H9 (cell line): ENCODE data around the gene ZFAND3. TPM values are rescaled to one million over a fixed set of nuclear protein-coding genes. Genes with fewer than 3 reads are reported as not detected.

Experiments used
- DNase-seq: peaks from one replicate; pipeline ENCODE4 v3.0.0-alpha.2; 2017
- H2AFZ ChIP-seq: one replicate; pipeline ENCODE4 v1.6.1; 2013; ENCODE audit warnings: mild to moderate bottlenecking, low read length, control low read depth, moderate library complexity
- H2AK5ac ChIP-seq: 2 replicates; pipeline ENCODE4 v1.6.1; 2013; ENCODE audit warnings: low read length, control low read depth, mixed read lengths; ENCODE audit not compliant: insufficient read length
- H2BK120ac ChIP-seq: one replicate; pipeline ENCODE4 v1.6.1; 2013; ENCODE audit warnings: low read depth, mild to moderate bottlenecking, low read length, control low read depth, inconsistent platforms; ENCODE audit not compliant: poor library complexity, severe bottlenecking
- H2BK12ac ChIP-seq: 2 replicates; pipeline ENCODE4 v1.6.1; 2013; ENCODE audit warnings: low read length, control low read depth, mixed read lengths, low read depth; ENCODE audit not compliant: insufficient read length
- H2BK15ac ChIP-seq: 2 replicates; pipeline ENCODE4 v1.6.1; 2013; ENCODE audit warnings: low read depth, low read length, control low read depth
- H2BK20ac ChIP-seq: one replicate; pipeline ENCODE4 v1.6.1; 2013; ENCODE audit warnings: low read depth, mild to moderate bottlenecking, low read length, control low read depth, inconsistent platforms; ENCODE audit not compliant: poor library complexity, severe bottlenecking
- H2BK5ac ChIP-seq: 2 replicates; pipeline ENCODE4 v1.6.1; 2013; ENCODE audit warnings: low read length, control low read depth, mixed read lengths; ENCODE audit not compliant: insufficient read length
- H3K14ac ChIP-seq: 2 replicates; pipeline ENCODE4 v1.6.1; 2013; ENCODE audit warnings: low read length, control low read depth; ENCODE audit not compliant: insufficient read depth
- H3K18ac ChIP-seq: 2 replicates; pipeline ENCODE4 v1.6.1; 2013; ENCODE audit warnings: low read depth, mild to moderate bottlenecking, mixed read lengths, low read length, control low read depth; ENCODE audit not compliant: insufficient read length
- H3K23ac ChIP-seq: 2 replicates; pipeline ENCODE4 v1.6.1; 2013; ENCODE audit warnings: low read length, control low read depth, mixed read lengths, low read depth; ENCODE audit not compliant: insufficient read length
- H3K23me2 ChIP-seq: 2 replicates; pipeline ENCODE4 v1.6.1; 2013; ENCODE audit warnings: low read depth, mild to moderate bottlenecking, mixed read lengths, low read length, control low read depth; ENCODE audit not compliant: insufficient read length, poor library complexity, severe bottlenecking
- H3K27ac ChIP-seq: 2 replicates; pipeline ENCODE4 v1.5.1; 2013; ENCODE audit warnings: low read length, control low read depth, mixed read lengths, low read depth; ENCODE audit not compliant: insufficient read length
- H3K27me3 ChIP-seq: 2 replicates; pipeline ENCODE4 v1.6.1; 2013; ENCODE audit warnings: low read length, control low read depth, inconsistent platforms; ENCODE audit not compliant: insufficient read depth
- H3K4ac ChIP-seq: 2 replicates; pipeline ENCODE4 v1.6.1; 2013; ENCODE audit warnings: low read depth, mild to moderate bottlenecking, control low read depth, inconsistent platforms, low read length, moderate library complexity
- H3K4me1 ChIP-seq: 2 replicates; pipeline ENCODE4 v1.6.1; 2013; ENCODE audit warnings: low read length, control low read depth, inconsistent platforms; ENCODE audit not compliant: insufficient read depth
- H3K4me2 ChIP-seq: 2 replicates; pipeline ENCODE4 v1.6.1; 2013; ENCODE audit warnings: low read length, control low read depth, mixed read lengths; ENCODE audit not compliant: insufficient read length, insufficient read depth
- H3K56ac ChIP-seq: 2 replicates; pipeline ENCODE4 v1.6.1; 2013; ENCODE audit warnings: low read depth, mild to moderate bottlenecking, mixed read lengths, low read length, control low read depth; ENCODE audit not compliant: insufficient read length
- H3K79me1 ChIP-seq: 2 replicates; pipeline ENCODE4 v1.6.1; 2013; ENCODE audit warnings: low read depth, mild to moderate bottlenecking, moderate library complexity, low read length, control low read depth, inconsistent platforms; ENCODE audit not compliant: insufficient read depth, poor library complexity, severe bottlenecking
- H3K79me2 ChIP-seq: 2 replicates; pipeline ENCODE4 v1.6.1; 2013; ENCODE audit warnings: low read length, control low read depth, inconsistent platforms; ENCODE audit not compliant: insufficient read depth
- H3K9ac ChIP-seq: 2 replicates; pipeline ENCODE4 v1.6.1; 2013; ENCODE audit warnings: low read length, control low read depth, mixed read lengths; ENCODE audit not compliant: insufficient read length; ENCODE audit errors: extremely low read depth
- H3K9me3 ChIP-seq: one replicate; pipeline ENCODE4 v1.6.1; 2013; ENCODE audit warnings: low read depth, low read length, inconsistent platforms; ENCODE audit not compliant: control insufficient read depth
- H3T11ph ChIP-seq: one replicate; pipeline ENCODE4 v1.6.1; 2013; ENCODE audit warnings: mild to moderate bottlenecking, low read length, control low read depth, inconsistent platforms
- H4K20me1 ChIP-seq: one replicate; pipeline ENCODE4 v1.6.1; 2013; ENCODE audit not compliant: control insufficient read depth, insufficient read length, insufficient read depth
- H4K5ac ChIP-seq: 2 replicates; pipeline ENCODE4 v1.6.1; 2013; ENCODE audit warnings: low read depth, mild to moderate bottlenecking, mixed read lengths, low read length, control low read depth; ENCODE audit not compliant: insufficient read length
- H4K8ac ChIP-seq: replicated peaks from 2 replicates; pipeline ENCODE4 v1.6.1; 2013; ENCODE audit warnings: low read length, control low read depth, mixed read lengths, low read depth; ENCODE audit not compliant: insufficient read length
- H4K91ac ChIP-seq: 2 replicates; pipeline ENCODE4 v1.6.1; 2013; ENCODE audit warnings: low read depth, mild to moderate bottlenecking, moderate library complexity, mixed read lengths, low read length, control low read depth; ENCODE audit not compliant: insufficient read length
- H3K27ac Mint-ChIP-seq, 3 experiments: 2 replicates in 2 of 3; 3 replicates in 1 of 3; pipeline ENCODE4 v1.8.0; 2020 to 2021; ENCODE audit warnings: mixed read lengths in 3 of 3, mild to moderate bottlenecking in 1 of 3, moderate library complexity in 1 of 3
- H3K27me3 Mint-ChIP-seq: 2 replicates; pipeline ENCODE4 v1.8.0; 2021; ENCODE audit warnings: low read depth, mild to moderate bottlenecking, moderate library complexity, mixed read lengths
- H3K36me3 Mint-ChIP-seq, 3 experiments: 2 replicates in 2 of 3; 3 replicates in 1 of 3; pipeline ENCODE4 v1.8.0; 2020 to 2021; ENCODE audit warnings: low read depth in 3 of 3, mixed read lengths in 3 of 3; ENCODE audit not compliant: insufficient read depth in 1 of 3
- H3K4me1 Mint-ChIP-seq, 2 experiments: 2 replicates each; pipeline ENCODE4 v1.8.0; 2020; ENCODE audit warnings: mixed read lengths in 2 of 2
- H3K4me3 Mint-ChIP-seq, 2 experiments: 2 replicates in 1 of 2; 3 replicates in 1 of 2; pipeline ENCODE4 v1.8.0; 2020 to 2021; ENCODE audit warnings: mild to moderate bottlenecking in 2 of 2, mixed read lengths in 2 of 2, moderate library complexity in 1 of 2
- H3K9me3 Mint-ChIP-seq, 2 experiments: 2 replicates in 1 of 2; 3 replicates in 1 of 2; pipeline ENCODE4 v1.8.0; 2020; ENCODE audit warnings: mild to moderate bottlenecking in 2 of 2, mixed read lengths in 2 of 2, moderate library complexity in 1 of 2
- WGBS: extraction: QIAGEN DNeasy Blood & Tissue Kit; methylation state at CpG from one replicate; pipeline ENCODE4 v1.1.7; 2013; ENCODE audit warnings: missing lambda C conversion rate, low lambda C conversion rate, mixed read lengths; ENCODE audit not compliant: insufficient read length; ENCODE audit errors: extremely low coverage; 5-methylcytosine and 5-hydroxymethylcytosine counted together
- total RNA-seq: library from RNA; stranded (reverse); gene quantifications from 2 replicates; pipeline ENCODE4 v1.2.1, GENCODE V29; 2021
- TF ChIP-seq, protein P1 (sequence below): fragments of 200-600 bp; sonication (generic); conservative IDR thresholded peaks from 3 replicates; pipeline ENCODE4 v1.8.0; 2021; ENCODE audit warnings: antibody characterized with exemption, mild to moderate bottlenecking

The ZFAND3 gene
- total RNA-seq, 1 experiment from 2014 or later, result 57.7 TPM

DNA sequence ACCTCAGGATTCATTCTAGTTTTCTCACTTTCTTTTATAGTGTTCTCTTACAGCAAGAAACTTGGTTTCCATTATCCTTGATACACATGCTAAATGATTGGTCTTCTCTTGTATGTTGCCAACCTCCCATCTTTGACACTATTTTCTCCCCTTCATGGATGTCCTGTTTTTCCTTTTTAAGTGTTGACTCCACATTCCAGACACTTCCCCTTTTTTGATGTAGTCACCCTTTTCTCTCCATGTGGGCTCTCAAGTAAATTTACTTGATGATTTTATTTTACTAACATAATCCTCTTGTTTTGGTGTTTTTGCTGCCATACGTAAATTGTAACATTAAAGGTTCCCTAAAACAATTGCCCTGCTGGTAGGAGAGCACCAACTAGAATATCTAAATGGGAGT lies 148.1 kb downstream of the ZFAND3 start:
- Histone ChIP-seq H4K20me1 (no peaks in the 10 kb centered on the region), H3K56ac (no peak overlapping the region), H3K79me2 (no peaks in the 10 kb centered on the region), H3K9ac (no peak overlapping the region), H4K8ac (no peak overlapping the region), H3K27ac (no peak overlapping the region), H3K4me1 (no peaks in the 10 kb centered on the region), H2BK12ac (no peak overlapping the region), H4K5ac (no peak overlapping the region), H2AK5ac (no peak overlapping the region), H2BK5ac (no peak overlapping the region), H3K23ac (no peak overlapping the region), H3K4me2 (no peak overlapping the region), H3K79me1 (peaks cover 4% of the 10 kb centered on the region), H3K9me3 (no peaks in the 10 kb centered on the region), H3K18ac (no peak overlapping the region), H3K14ac (no peak overlapping the region), H3K23me2 (no peaks in the 10 kb centered on the region), H2AFZ (no peak overlapping the region), H3K4ac (no peak overlapping the region), H3T11ph (no peak overlapping the region), H3K27me3 (no peaks in the 10 kb centered on the region), H2BK15ac (no peak overlapping the region), H2BK120ac (no peak overlapping the region), H2BK20ac (no peak overlapping the region), H4K91ac (no peak overlapping the region)
- Mint-ChIP-seq H3K4me3 (no peak overlapping the region), H3K4me1 (peaks cover 9 to 10% of the 10 kb centered on the region in 2 experiments), H3K36me3 (peaks cover 12 to 20% (median 14%) of the 10 kb centered on the region in 3 experiments), H3K27me3 (no peaks in the 10 kb centered on the region), H3K9me3 (peaks cover 9 to 10% of the 10 kb centered on the region in 2 experiments), H3K27ac (no peak overlapping the region; a peak in 1 of 7 replicates)
- no peak for DNase-seq
- WGBS, result no CpG with 5 or more reads among the region's 1 CpG
- TF ChIP-seq, protein P1, sequence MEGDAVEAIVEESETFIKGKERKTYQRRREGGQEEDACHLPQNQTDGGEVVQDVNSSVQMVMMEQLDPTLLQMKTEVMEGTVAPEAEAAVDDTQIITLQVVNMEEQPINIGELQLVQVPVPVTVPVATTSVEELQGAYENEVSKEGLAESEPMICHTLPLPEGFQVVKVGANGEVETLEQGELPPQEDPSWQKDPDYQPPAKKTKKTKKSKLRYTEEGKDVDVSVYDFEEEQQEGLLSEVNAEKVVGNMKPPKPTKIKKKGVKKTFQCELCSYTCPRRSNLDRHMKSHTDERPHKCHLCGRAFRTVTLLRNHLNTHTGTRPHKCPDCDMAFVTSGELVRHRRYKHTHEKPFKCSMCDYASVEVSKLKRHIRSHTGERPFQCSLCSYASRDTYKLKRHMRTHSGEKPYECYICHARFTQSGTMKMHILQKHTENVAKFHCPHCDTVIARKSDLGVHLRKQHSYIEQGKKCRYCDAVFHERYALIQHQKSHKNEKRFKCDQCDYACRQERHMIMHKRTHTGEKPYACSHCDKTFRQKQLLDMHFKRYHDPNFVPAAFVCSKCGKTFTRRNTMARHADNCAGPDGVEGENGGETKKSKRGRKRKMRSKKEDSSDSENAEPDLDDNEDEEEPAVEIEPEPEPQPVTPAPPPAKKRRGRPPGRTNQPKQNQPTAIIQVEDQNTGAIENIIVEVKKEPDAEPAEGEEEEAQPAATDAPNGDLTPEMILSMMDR, result no peak
